H1 (cell line): Measurements from ENCODE around the gene COL25A1. TPM values are rescaled to one million over a fixed set of nuclear protein-coding genes. Genes with fewer than 3 reads are reported as not detected.

ENCODE experiments used
- CTCF ChIA-PET: fragments of 300-600 bp; sonication (Branson Sonifier 250); formaldehyde crosslinking; loops from one replicate; lab custom pipeline; 2021; ENCODE audit not compliant: partially characterized antibody; lab: Charles Lee
- POLR2A ChIA-PET: fragments of 300-600 bp; sonication (Branson Sonifier 250); formaldehyde crosslinking; loops from one replicate; lab custom pipeline; 2021; ENCODE audit warnings: inconsistent platforms; ENCODE audit not compliant: partially characterized antibody; lab: Charles Lee
- DNase-seq, 2 experiments: peaks; one replicate each; pipeline versions ENCODE4 v3.0.0 to v3.0.0-alpha.2; 2010 to 2022; ENCODE audit warnings: low spot score in 2 of 2, low read depth in 1 of 2, mixed read lengths in 1 of 2
- FAIRE-seq: peaks from 2 replicates; lab custom pipeline; 2011; peaks lifted over from hg19 to GRCh38; lab: Jason Lieb, UNC
- H2AFZ ChIP-seq: 2 replicates; pipeline ENCODE4 v1.8.1; 2012; ENCODE audit warnings: low read length, inconsistent platforms
- H2AK5ac ChIP-seq: 2 replicates; pipeline ENCODE4 v1.6.1; 2013; ENCODE audit warnings: low read depth, low read length
- H2BK120ac ChIP-seq: replicated peaks from 2 replicates; pipeline ENCODE3; 2013; ENCODE audit warnings: low read depth, low read length, inconsistent platforms
- H2BK12ac ChIP-seq: 2 replicates; pipeline ENCODE4 v1.6.1; 2013; ENCODE audit warnings: low read depth, low read length
- H2BK15ac ChIP-seq: 2 replicates; pipeline ENCODE4 v1.6.1; 2013; ENCODE audit warnings: low read length
- H2BK20ac ChIP-seq: 2 replicates; pipeline ENCODE4 v1.6.1; 2013; ENCODE audit warnings: low read length
- H2BK5ac ChIP-seq: 2 replicates; pipeline ENCODE4 v1.6.1; 2013; ENCODE audit warnings: low read depth, low read length
- H3K14ac ChIP-seq: 2 replicates; pipeline ENCODE4 v1.6.1; 2013; ENCODE audit warnings: inconsistent platforms; ENCODE audit not compliant: insufficient read length
- H3K18ac ChIP-seq: 2 replicates; pipeline ENCODE4 v1.6.1; 2013; ENCODE audit warnings: low read length; ENCODE audit errors: extremely low read depth
- H3K23ac ChIP-seq: 2 replicates; pipeline ENCODE4 v1.6.1; 2013; ENCODE audit warnings: inconsistent platforms; ENCODE audit not compliant: insufficient read length
- H3K23me2 ChIP-seq: 2 replicates; pipeline ENCODE4 v1.6.1; 2013; ENCODE audit warnings: low read depth, low read length
- H3K27ac ChIP-seq: 2 replicates; pipeline ENCODE4 v1.6.1; 2011; ENCODE audit warnings: low read depth, low read length, inconsistent platforms
- H3K27me3 ChIP-seq, 4 experiments: replicated peaks in 1 of 4; 1 replicate in 1 of 4; 2 replicates in 3 of 4; pipeline versions ENCODE4 v1.6.1 to v1.8.1; 2011 to 2013; ENCODE audit warnings: low read length in 3 of 4, mild to moderate bottlenecking in 3 of 4, inconsistent platforms in 2 of 4, mixed read lengths in 2 of 4, moderate library complexity in 1 of 4; ENCODE audit not compliant: control insufficient read depth in 3 of 4, insufficient read depth in 3 of 4; ENCODE audit errors: extremely low read depth in 1 of 4
- H3K36me3 ChIP-seq, 4 experiments: 2 replicates each; pipeline versions ENCODE4 v1.6.1 to v1.8.1; 2011 to 2013; ENCODE audit warnings: mild to moderate bottlenecking in 4 of 4, low read length in 3 of 4, moderate library complexity in 2 of 4, control low read depth in 1 of 4, inconsistent platforms in 1 of 4; ENCODE audit not compliant: insufficient read depth in 4 of 4, control insufficient read depth in 2 of 4
- H3K4ac ChIP-seq: replicated peaks from 2 replicates; pipeline ENCODE3; 2013; ENCODE audit warnings: low read length, low read depth, mixed read lengths, inconsistent platforms; ENCODE audit not compliant: insufficient read length
- H3K4me1 ChIP-seq, 4 experiments: replicated peaks in 1 of 4; 1 replicate in 1 of 4; 2 replicates in 3 of 4; pipeline versions ENCODE4 v1.6.1 to v1.8.1; 2011 to 2013; ENCODE audit warnings: low read length in 3 of 4, inconsistent platforms in 2 of 4, mixed read lengths in 1 of 4; ENCODE audit not compliant: insufficient read depth in 4 of 4, control insufficient read depth in 3 of 4
- H3K4me2 ChIP-seq, 2 experiments: 2 replicates each; pipeline versions ENCODE4 v1.6.1 to v1.8.1; 2011 to 2013; ENCODE audit warnings: low read depth in 2 of 2, low read length in 2 of 2, control low read depth in 1 of 2, inconsistent platforms in 1 of 2, mild to moderate bottlenecking in 1 of 2; ENCODE audit not compliant: insufficient read depth in 1 of 2
- H3K4me3 ChIP-seq, 4 experiments: fragments of 200-600, 300-600 bp in 1 of 4; sonication (generic), shearing (Covaris generic), sonication (Bioruptor Twin) in 1 of 4; 2 replicates each; pipeline versions ENCODE4 v1.5.1 to v1.8.1; 2011 to 2016; ENCODE audit warnings: low read length in 4 of 4, low read depth in 3 of 4, control low read depth in 2 of 4, inconsistent platforms in 2 of 4, mild to moderate bottlenecking in 2 of 4, mixed read lengths in 1 of 4, moderate library complexity in 1 of 4; ENCODE audit not compliant: insufficient read depth in 2 of 4; ENCODE audit errors: extremely low read depth in 1 of 4
- H3K56ac ChIP-seq: replicated peaks from 2 replicates; pipeline ENCODE3; 2013; ENCODE audit warnings: low read depth, mild to moderate bottlenecking, mixed read lengths, low read length, inconsistent platforms; ENCODE audit not compliant: insufficient read length
- H3K79me1 ChIP-seq: 2 replicates; pipeline ENCODE4 v1.6.1; 2013; ENCODE audit warnings: low read depth, low read length, control low read depth
- H3K79me2 ChIP-seq, 2 experiments: 2 replicates each; pipeline versions ENCODE4 v1.6.1 to v1.8.1; 2012 to 2013; ENCODE audit warnings: low read length in 2 of 2, mild to moderate bottlenecking in 2 of 2, inconsistent platforms in 1 of 2; ENCODE audit not compliant: insufficient read depth in 2 of 2, control insufficient read depth in 1 of 2
- H3K9ac ChIP-seq, 4 experiments: replicated peaks in 1 of 4; 1 replicate in 1 of 4; 2 replicates in 3 of 4; pipeline versions ENCODE4 v1.6.1 to v1.8.1; 2011 to 2013; ENCODE audit warnings: low read depth in 3 of 4, low read length in 3 of 4, control low read depth in 2 of 4, mild to moderate bottlenecking in 2 of 4, moderate library complexity in 2 of 4, inconsistent platforms in 1 of 4; ENCODE audit errors: extremely low read depth in 1 of 4
- H3K9me3 ChIP-seq, 2 experiments: 2 replicates each; pipeline versions ENCODE4 v1.6.1 to v1.8.1; 2012 to 2013; ENCODE audit warnings: mild to moderate bottlenecking in 2 of 2, moderate library complexity in 2 of 2, control low read depth in 1 of 2, inconsistent platforms in 1 of 2, low read depth in 1 of 2, low read length in 1 of 2, mixed read lengths in 1 of 2; ENCODE audit not compliant: insufficient read depth in 2 of 2
- H4K20me1 ChIP-seq, 2 experiments: replicated peaks in 1 of 2; 2 replicates each; pipeline versions ENCODE3 to v1.8.1; 2011 to 2013; ENCODE audit warnings: inconsistent platforms in 2 of 2, low read length in 2 of 2, mild to moderate bottlenecking in 1 of 2; ENCODE audit not compliant: insufficient read depth in 2 of 2, control insufficient read depth in 1 of 2
- H4K5ac ChIP-seq: 2 replicates; pipeline ENCODE4 v1.6.1; 2013; ENCODE audit warnings: low read length, low read depth, mixed read lengths, inconsistent platforms; ENCODE audit not compliant: insufficient read length
- H4K8ac ChIP-seq: 2 replicates; pipeline ENCODE4 v1.8.0; 2013; ENCODE audit warnings: mild to moderate bottlenecking, moderate library complexity, low read length, inconsistent platforms; ENCODE audit not compliant: insufficient read depth; ENCODE audit errors: extremely low read depth
- H4K91ac ChIP-seq: replicated peaks from 2 replicates; pipeline ENCODE3; 2013; ENCODE audit warnings: low read length, mixed read lengths, inconsistent platforms; ENCODE audit not compliant: insufficient read length
- CTBP2 ChIP-seq: IDR thresholded peaks from 2 replicates; pipeline ENCODE4 v1.7.0; 2011; ENCODE audit warnings: borderline replicate concordance, mild to moderate bottlenecking, moderate library complexity, mixed read lengths, low read length; ENCODE audit not compliant: insufficient read depth, insufficient read length
- GABPA ChIP-seq: IDR thresholded peaks from 2 replicates; pipeline ENCODE4 v1.6.1; 2011; ENCODE audit warnings: mild to moderate bottlenecking, low read length, moderate library complexity, borderline replicate concordance; ENCODE audit not compliant: insufficient read depth
- KDM4A ChIP-seq: IDR thresholded peaks from one replicate; pipeline ENCODE4 v1.7.1; 2012; ENCODE audit warnings: low read depth, mild to moderate bottlenecking, moderate library complexity, low read length, inconsistent platforms; ENCODE audit not compliant: severe bottlenecking
- KDM5A ChIP-seq: fragments of 200-600 bp; IDR thresholded peaks from 2 replicates; pipeline ENCODE4 v1.7.1; 2012; ENCODE audit warnings: mild to moderate bottlenecking, low read length, inconsistent platforms, mixed read lengths
- SIRT6 ChIP-seq: IDR thresholded peaks from one replicate; pipeline ENCODE4 v1.7.1; 2012; ENCODE audit warnings: low read length, inconsistent platforms
- SRF ChIP-seq: IDR thresholded peaks from 2 replicates; pipeline ENCODE4 v1.6.1; 2011; ENCODE audit warnings: mild to moderate bottlenecking, low read depth, low read length, moderate library complexity
- TEAD4 ChIP-seq: IDR thresholded peaks from 2 replicates; pipeline ENCODE4 v1.6.1; 2012; ENCODE audit warnings: low read depth, low read length, inconsistent platforms, mixed read lengths
- WGBS, 2 experiments: shearing (Covaris generic) in 1 of 2; methylation state at CpG; one replicate each; pipeline versions ENCODE4 v1.1.6 to v1.1.7; 2013 to 2015; ENCODE audit warnings: low lambda C conversion rate in 2 of 2, mixed read lengths in 2 of 2, inconsistent platforms in 1 of 2, low coverage in 1 of 2, missing lambda C conversion rate in 1 of 2; ENCODE audit not compliant: insufficient replicate concordance in 2 of 2, insufficient coverage in 1 of 2, insufficient read length in 1 of 2; ENCODE audit errors: extremely low coverage in 1 of 2, missing lambda C conversion rate in 1 of 2; 5-methylcytosine and 5-hydroxymethylcytosine counted together
- polyA plus RNA-seq, 7 experiments: library from polyadenylated mRNA; depleted of rRNA in 3 of 7; stranded (reverse) in 5 of 7; unstranded in 2 of 7; fragments of >200 nt in 5 of 7; fragments of 200-250 nt in 2 of 7; gene quantifications; 1 replicate in 5 of 7; 2 replicates in 1 of 7; 4 replicates in 1 of 7; pipeline versions ENCODE4 v1.2.1 to v1.2.3, GENCODE V29; 2011 to 2013; ENCODE audit warnings: missing spikeins in 2 of 7, mixed read lengths in 2 of 7
- total RNA-seq: library from RNA; stranded (reverse); fragmentation: NEBNext Ultra II Directional; extraction: Animal tissue kit (Norgen Biotek cat#: 25700); gene quantifications from 2 replicates; pipeline ENCODE4 v1.2.1, GENCODE V29; 2021
- TF ChIP-seq, protein P1 (sequence below), 3 experiments: IDR thresholded peaks; 1 replicate in 2 of 3; 2 replicates in 1 of 3; pipeline versions ENCODE4 v1.5.1 to v1.6.1; 2011; ENCODE audit warnings: low read length in 3 of 3, mild to moderate bottlenecking in 3 of 3, inconsistent platforms in 2 of 3, low read depth in 1 of 3, moderate library complexity in 1 of 3; ENCODE audit not compliant: insufficient read depth in 1 of 3; ENCODE audit errors: control extremely low read depth in 1 of 3

Gene COL25A1
- total and polyA plus RNA-seq, 2 of the 8 experiments (the other 6 are each of a cell fraction or from before 2014, with no cell fraction given), result 1.1 to 8.3 TPM

DNA sequence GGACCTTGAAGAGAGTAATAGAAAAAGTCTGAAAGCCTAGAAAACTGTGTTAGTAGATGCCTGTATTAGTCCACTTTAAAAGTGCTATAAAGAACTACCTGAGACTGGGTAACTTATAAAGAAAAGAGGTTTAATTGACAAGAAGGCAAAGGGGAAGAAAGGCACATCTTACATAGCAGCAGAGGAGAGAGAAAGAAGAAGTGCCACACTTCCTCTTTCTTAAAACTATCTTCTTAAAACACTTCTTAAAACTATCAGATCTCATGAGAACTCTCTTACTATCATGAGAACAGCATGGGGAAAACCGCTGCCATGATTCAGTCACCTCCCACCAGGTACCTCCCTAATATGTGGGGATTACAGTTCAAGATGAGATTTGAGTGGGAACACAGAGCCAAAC, 18.8 kb upstream of the COL25A1 start:
- Histone ChIP-seq H3K27me3 (no peaks in the 10 kb centered on the region), H3K14ac (no peak overlapping the region), H2AK5ac (no peak overlapping the region), H3K23ac (no peak overlapping the region), H3K56ac (no peak overlapping the region), H2BK120ac (no peak overlapping the region), H2BK5ac (no peak overlapping the region), H4K91ac (no peak overlapping the region), H3K4ac (no peak overlapping the region), H3K4me2 (no peak overlapping the region), H4K8ac (no peak overlapping the region), H3K9ac (no peak overlapping the region), H3K9me3 (peaks cover 12 to 24% of the 10 kb centered on the region in 2 experiments), H4K5ac (no peak overlapping the region), H2AFZ (no peak overlapping the region)
- CTCF ChIA-PET, result no interaction called here
- no peak for FAIRE-seq
- no peak for DNase-seq
- TF ChIP-seq, protein P1, sequence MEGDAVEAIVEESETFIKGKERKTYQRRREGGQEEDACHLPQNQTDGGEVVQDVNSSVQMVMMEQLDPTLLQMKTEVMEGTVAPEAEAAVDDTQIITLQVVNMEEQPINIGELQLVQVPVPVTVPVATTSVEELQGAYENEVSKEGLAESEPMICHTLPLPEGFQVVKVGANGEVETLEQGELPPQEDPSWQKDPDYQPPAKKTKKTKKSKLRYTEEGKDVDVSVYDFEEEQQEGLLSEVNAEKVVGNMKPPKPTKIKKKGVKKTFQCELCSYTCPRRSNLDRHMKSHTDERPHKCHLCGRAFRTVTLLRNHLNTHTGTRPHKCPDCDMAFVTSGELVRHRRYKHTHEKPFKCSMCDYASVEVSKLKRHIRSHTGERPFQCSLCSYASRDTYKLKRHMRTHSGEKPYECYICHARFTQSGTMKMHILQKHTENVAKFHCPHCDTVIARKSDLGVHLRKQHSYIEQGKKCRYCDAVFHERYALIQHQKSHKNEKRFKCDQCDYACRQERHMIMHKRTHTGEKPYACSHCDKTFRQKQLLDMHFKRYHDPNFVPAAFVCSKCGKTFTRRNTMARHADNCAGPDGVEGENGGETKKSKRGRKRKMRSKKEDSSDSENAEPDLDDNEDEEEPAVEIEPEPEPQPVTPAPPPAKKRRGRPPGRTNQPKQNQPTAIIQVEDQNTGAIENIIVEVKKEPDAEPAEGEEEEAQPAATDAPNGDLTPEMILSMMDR (IDR thresholded peaks at IDR 0.05; ENCODE audit: control extremely low read depth in 1 of 3, insufficient read depth in 1 of 3, low read depth in 1 of 3, low read length in 3 of 3), result no peak
- TF ChIP-seq CTBP2 (no peak), GABPA (no peak), SIRT6 (no peak), SRF (no peak), KDM5A (no peak), KDM4A (no peak), TEAD4 (no peak)
- TF ChIP-seq, all 59 proteins: peak for 0
- H2BK15ac ChIP-seq, result no peak overlapping the region
- 91% methylated on average over 1 of the region's 1 CpG; no CpG with 5 or more reads in 1 of the 2 experiments for WGBS, 2 experiments
- no peak overlapping the region for H2BK12ac ChIP-seq
- no peaks in the 10 kb centered on the region for H3K79me1 ChIP-seq
- no peaks in the 10 kb centered on the region for H3K36me3 ChIP-seq
- no peak overlapping the region for H3K4me3 ChIP-seq
- H3K27ac ChIP-seq, result no peak overlapping the region
- H3K18ac ChIP-seq, result no peak overlapping the region
- H2BK20ac ChIP-seq, result no peak overlapping the region
- POLR2A ChIA-PET, result no interaction called here
- no peaks in the 10 kb centered on the region for H3K79me2 ChIP-seq
- no peaks in the 10 kb centered on the region for H4K20me1 ChIP-seq
- no peaks in the 10 kb centered on the region for H3K23me2 ChIP-seq
- no peaks in the 10 kb centered on the region for H3K4me1 ChIP-seq
